HCT116 (cell line): ENCODE results near the gene PTPRZ1. TPM values are rescaled to one million over a fixed set of nuclear protein-coding genes. Genes with fewer than 3 reads are reported as not detected.

Experiments
- ATAC-seq: fragments of 200-7000 bp; cut with Tn5 transposase; 2 replicates; pipeline ENCODE4 v1.9.1; 2020; ENCODE audit warnings: mild to moderate bottlenecking, moderate library complexity
- BruUV-seq: library from RNA; stranded (reverse); fragments of 400-500 nt; replicated peaks from 2 replicates; lab custom pipeline; 2021; lab: Mats Ljungman, UMichigan
- CTCF ChIA-PET: fragments of 300-600 bp; sonication (Branson Sonifier 250); formaldehyde crosslinking; loops from one replicate; lab custom pipeline; 2021; ENCODE audit warnings: antibody characterized with exemption; lab: Charles Lee
- POLR2A ChIA-PET: fragments of 300-600, 350-600 bp; sonication (Branson Sonifier 250); formaldehyde crosslinking; loops from one replicate; lab custom pipeline; 2021; ENCODE audit warnings: antibody characterized with exemption; lab: Charles Lee
- RAD21 ChIA-PET, 2 experiments: fragments of 300-600 bp; sonication (Branson Sonifier 250); formaldehyde crosslinking; loops; one replicate each; lab custom pipeline; 2023; ENCODE audit warnings: low total read pairs in 2 of 2; ENCODE audit not compliant: uncharacterized antibody in 2 of 2, unreplicated experiment in 2 of 2, low non-redundant PET in 1 of 2; lab: Charles Lee
- DNase-seq: peaks from one replicate; pipeline ENCODE4 v3.0.0-alpha.2; 2010; ENCODE audit warnings: low read depth, low spot score
- H2AFZ ChIP-seq: fragments of 200-600 bp; shearing (Covaris generic), sonication (generic); 2 replicates; pipeline ENCODE4 v1.6.1; 2017; ENCODE audit warnings: low read depth, mixed run types, mixed read lengths, antibody characterized with exemption, low read length; ENCODE audit not compliant: poor library complexity, severe bottlenecking
- H3K27ac ChIP-seq: 2 replicates; pipeline ENCODE4 v1.5.1; 2012; ENCODE audit warnings: low read depth, low read length
- H3K27me3 ChIP-seq: fragments of 200-600 bp; sonication (generic); 2 replicates; pipeline ENCODE4 v1.6.1; 2016; ENCODE audit warnings: mixed run types, low read length, mixed read lengths; ENCODE audit not compliant: insufficient read depth
- H3K36me3 ChIP-seq, 2 experiments: fragments of 200-500 bp in 1 of 2; fragments of 200-600 bp in 1 of 2; sonication (Bioruptor generic) in 1 of 2; sonication (generic) in 1 of 2; 2 replicates each; pipeline versions ENCODE4 v1.5.1 to v1.6.1; 2014 to 2016; ENCODE audit warnings: low read length in 2 of 2, inconsistent platforms in 1 of 2, mixed read lengths in 1 of 2, mixed run types in 1 of 2; ENCODE audit not compliant: insufficient read depth in 2 of 2, control insufficient read depth in 1 of 2
- H3K4me1 ChIP-seq, 2 experiments: fragments of 200-600 bp in 1 of 2; sonication (generic) in 1 of 2; 2 replicates each; pipeline versions ENCODE4 v1.5.1 to v1.6.1; 2012 to 2017; ENCODE audit warnings: low read length in 2 of 2, inconsistent platforms in 1 of 2, mild to moderate bottlenecking in 1 of 2, mixed read lengths in 1 of 2, mixed run types in 1 of 2, moderate library complexity in 1 of 2; ENCODE audit not compliant: insufficient read depth in 2 of 2, control insufficient read depth in 1 of 2
- H3K4me2 ChIP-seq: fragments of 200-600 bp; sonication (generic); 2 replicates; pipeline ENCODE4 v1.6.1; 2017; ENCODE audit warnings: mixed run types, low read length, mixed read lengths
- H3K4me3 ChIP-seq, 2 experiments: fragments of 200-600 bp in 1 of 2; sonication (generic) in 1 of 2; replicated peaks in 1 of 2; 2 replicates each; pipeline ENCODE4 v1.5.1; 2011 to 2016; ENCODE audit warnings: low read length in 2 of 2, control low read depth in 1 of 2, low read depth in 1 of 2, mild to moderate bottlenecking in 1 of 2, mixed read lengths in 1 of 2, mixed run types in 1 of 2
- H3K79me2 ChIP-seq: fragments of 200-600 bp; sonication (generic); 2 replicates; pipeline ENCODE4 v1.6.1; 2017; ENCODE audit warnings: mild to moderate bottlenecking, mixed run types, low read length, moderate library complexity, mixed read lengths; ENCODE audit not compliant: insufficient read depth
- H3K9ac ChIP-seq: fragments of 200-600 bp; sonication (generic); 2 replicates; pipeline ENCODE4 v1.6.1; 2016; ENCODE audit warnings: low read length, mixed read lengths
- H3K9me2 ChIP-seq: fragments of 200-600 bp; sonication (generic), shearing (Covaris generic); 2 replicates; pipeline ENCODE4 v1.6.1; 2017; ENCODE audit warnings: mixed run types, mild to moderate bottlenecking, moderate library complexity; ENCODE audit not compliant: insufficient read depth
- H3K9me3 ChIP-seq, 2 experiments: fragments of 200-500 bp in 1 of 2; fragments of 200-600 bp in 1 of 2; sonication (Bioruptor generic) in 1 of 2; sonication (generic) in 1 of 2; 2 replicates each; pipeline ENCODE4 v1.6.1; 2014 to 2017; ENCODE audit warnings: low read length in 2 of 2, mixed read lengths in 2 of 2, inconsistent platforms in 1 of 2, low read depth in 1 of 2, mild to moderate bottlenecking in 1 of 2, mixed run types in 1 of 2, moderate library complexity in 1 of 2; ENCODE audit not compliant: control insufficient read depth in 1 of 2, insufficient read depth in 1 of 2
- H4K20me1 ChIP-seq: fragments of 200-600 bp; sonication (generic), shearing (Covaris generic); 2 replicates; pipeline ENCODE4 v1.6.1; 2017; ENCODE audit warnings: mixed run types, mild to moderate bottlenecking, moderate library complexity; ENCODE audit not compliant: insufficient read depth
- CBX3 ChIP-seq: IDR thresholded peaks from 2 replicates; pipeline ENCODE4 v1.6.1; 2012; ENCODE audit warnings: low read depth
- EZH2 ChIP-seq: fragments of 200-600 bp; sonication (generic); IDR thresholded peaks from 2 replicates; pipeline ENCODE4 v1.6.1; 2017; ENCODE audit warnings: antibody characterized with exemption, mixed run types
- EZH2phosphoT487 ChIP-seq: fragments of 200-600 bp; IDR thresholded peaks from 2 replicates; pipeline ENCODE4 v1.6.1; 2018; ENCODE audit warnings: antibody characterized with exemption, borderline replicate concordance
- FOSL1 ChIP-seq: IDR thresholded peaks from 2 replicates; pipeline ENCODE4 v1.6.1; 2012; ENCODE audit warnings: low read depth
- JUND ChIP-seq: IDR thresholded peaks from 2 replicates; pipeline ENCODE4 v1.6.1; 2012
- POLR2A ChIP-seq: IDR thresholded peaks from 2 replicates; pipeline ENCODE4 v1.7.0; 2011; ENCODE audit warnings: borderline replicate concordance; ENCODE audit not compliant: insufficient read depth, insufficient read length; ENCODE audit errors: extremely low read depth
- ZFX ChIP-seq: fragments of 450-650 bp; IDR thresholded peaks from 2 replicates; pipeline ENCODE4 v1.6.1; 2017
- ZNF274 ChIP-seq: fragments of 200-500 bp; sonication (Bioruptor generic); IDR thresholded peaks from 2 replicates; pipeline ENCODE4 v1.6.1; 2014; ENCODE audit warnings: mild to moderate bottlenecking, low read depth, low read length, inconsistent platforms
- intact Hi-C: fragments of 100-400 bp; cut with micrococcal nuclease; formaldehyde crosslinking; loops from 2 replicates; pipeline ENCODE4 v1.10.0; 2022
- total RNA-seq: library from RNA; stranded (reverse); gene quantifications from one replicate; pipeline ENCODE4 v1.2.1, GENCODE V29; 2021; ENCODE audit not compliant: unreplicated experiment
- TF ChIP-seq, protein P1 (sequence below): IDR thresholded peaks from 2 replicates; pipeline ENCODE4 v1.6.1; 2012
- TF ChIP-seq, protein P2 (sequence below), 3 experiments: fragments of 200-600 bp in 1 of 3; sonication (generic) in 1 of 3; IDR thresholded peaks in 2 of 3; conservative IDR thresholded peaks in 1 of 3; 2 replicates each; pipeline ENCODE4 v1.5.1; 2012 to 2017; ENCODE audit warnings: low read depth in 2 of 3, low read length in 2 of 3, antibody characterized with exemption in 1 of 3, borderline replicate concordance in 1 of 3, control low read depth in 1 of 3, mild to moderate bottlenecking in 1 of 3, mixed read lengths in 1 of 3, mixed run types in 1 of 3, moderate library complexity in 1 of 3; ENCODE audit not compliant: insufficient read depth in 1 of 3
- TF ChIP-seq, protein P3 (sequence below): IDR thresholded peaks from 2 replicates; pipeline ENCODE4 v1.6.1; 2012; ENCODE audit warnings: low read depth

Gene PTPRZ1
- total RNA-seq, 1 experiment from 2014 or later, result 0.25 TPM

DNA sequence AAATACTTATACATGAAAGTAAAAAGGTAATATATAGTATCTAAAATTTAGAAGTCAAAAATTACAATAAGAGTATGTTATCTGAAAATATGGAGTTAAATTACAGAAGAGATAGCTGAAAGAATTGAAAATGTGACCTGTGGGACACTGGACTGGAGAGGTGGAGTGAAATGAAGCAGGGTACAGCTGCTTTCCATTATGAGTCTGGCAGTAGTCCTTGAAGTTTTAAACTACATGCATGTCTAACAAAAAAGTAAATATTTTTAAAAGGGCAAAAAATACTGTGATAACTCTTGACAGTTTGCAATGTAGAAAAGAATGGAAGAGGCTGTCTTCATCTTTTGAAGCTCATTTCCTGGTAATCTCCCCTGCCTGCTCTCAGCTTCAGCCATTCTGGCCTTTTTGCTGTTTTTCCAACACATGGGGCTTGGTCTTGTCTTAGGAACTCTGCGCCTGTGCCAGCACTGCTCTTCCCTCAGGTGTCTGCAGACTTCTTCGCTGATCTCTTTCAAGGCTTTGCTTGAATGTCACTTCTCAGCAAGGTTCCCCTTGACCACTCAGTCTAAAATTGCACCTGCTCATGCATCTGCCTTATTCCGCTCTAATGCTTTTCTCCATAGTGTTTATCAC lies 36.9 kb downstream of the PTPRZ1 start:
- no peaks in the 10 kb centered on the region for H3K9me3 ChIP-seq
- intact Hi-C loops, result no loop called here
- no peak overlapping the region for H3K9ac ChIP-seq
- H3K4me3 ChIP-seq, result no peak overlapping the region
- DNase-seq (no peak), ATAC-seq (no peak)
- ChIA-PET POLR2A (no interaction called here), RAD21 (no interaction called here), CTCF (no interaction called here)
- no peaks in the 10 kb centered on the region for H4K20me1 ChIP-seq
- no peak overlapping the region for H3K27ac ChIP-seq
- no TSS peak for BruUV-seq
- H3K36me3 ChIP-seq, result no peaks in the 10 kb centered on the region
- H3K4me1 ChIP-seq, result no peaks in the 10 kb centered on the region
- no peaks in the 10 kb centered on the region for H3K27me3 ChIP-seq
- no peaks in the 10 kb centered on the region for H3K79me2 ChIP-seq
- no peak overlapping the region for H2AFZ ChIP-seq
- no peaks in the 10 kb centered on the region for H3K9me2 ChIP-seq
- no peak overlapping the region for H3K4me2 ChIP-seq
- TF ChIP-seq, protein P1, sequence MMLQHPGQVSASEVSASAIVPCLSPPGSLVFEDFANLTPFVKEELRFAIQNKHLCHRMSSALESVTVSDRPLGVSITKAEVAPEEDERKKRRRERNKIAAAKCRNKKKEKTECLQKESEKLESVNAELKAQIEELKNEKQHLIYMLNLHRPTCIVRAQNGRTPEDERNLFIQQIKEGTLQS, result no peak
- TF ChIP-seq EZH2 (no peak), FOSL1 (no peak), POLR2A (no peak), JUND (no peak), ZFX (no peak), EZH2phosphoT487 (no peak), ZNF274 (no peak), CBX3 (no peak)
- TF ChIP-seq, protein P2, sequence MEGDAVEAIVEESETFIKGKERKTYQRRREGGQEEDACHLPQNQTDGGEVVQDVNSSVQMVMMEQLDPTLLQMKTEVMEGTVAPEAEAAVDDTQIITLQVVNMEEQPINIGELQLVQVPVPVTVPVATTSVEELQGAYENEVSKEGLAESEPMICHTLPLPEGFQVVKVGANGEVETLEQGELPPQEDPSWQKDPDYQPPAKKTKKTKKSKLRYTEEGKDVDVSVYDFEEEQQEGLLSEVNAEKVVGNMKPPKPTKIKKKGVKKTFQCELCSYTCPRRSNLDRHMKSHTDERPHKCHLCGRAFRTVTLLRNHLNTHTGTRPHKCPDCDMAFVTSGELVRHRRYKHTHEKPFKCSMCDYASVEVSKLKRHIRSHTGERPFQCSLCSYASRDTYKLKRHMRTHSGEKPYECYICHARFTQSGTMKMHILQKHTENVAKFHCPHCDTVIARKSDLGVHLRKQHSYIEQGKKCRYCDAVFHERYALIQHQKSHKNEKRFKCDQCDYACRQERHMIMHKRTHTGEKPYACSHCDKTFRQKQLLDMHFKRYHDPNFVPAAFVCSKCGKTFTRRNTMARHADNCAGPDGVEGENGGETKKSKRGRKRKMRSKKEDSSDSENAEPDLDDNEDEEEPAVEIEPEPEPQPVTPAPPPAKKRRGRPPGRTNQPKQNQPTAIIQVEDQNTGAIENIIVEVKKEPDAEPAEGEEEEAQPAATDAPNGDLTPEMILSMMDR (IDR thresholded peaks at IDR 0.05 in 2 of 3, conservative IDR thresholded peaks at IDR 0.05 in 1 of 3; ENCODE audit: borderline replicate concordance in 1 of 3, insufficient read depth in 1 of 3, low read depth in 2 of 3, low read length in 2 of 3), result no peak
- TF ChIP-seq, protein P3, sequence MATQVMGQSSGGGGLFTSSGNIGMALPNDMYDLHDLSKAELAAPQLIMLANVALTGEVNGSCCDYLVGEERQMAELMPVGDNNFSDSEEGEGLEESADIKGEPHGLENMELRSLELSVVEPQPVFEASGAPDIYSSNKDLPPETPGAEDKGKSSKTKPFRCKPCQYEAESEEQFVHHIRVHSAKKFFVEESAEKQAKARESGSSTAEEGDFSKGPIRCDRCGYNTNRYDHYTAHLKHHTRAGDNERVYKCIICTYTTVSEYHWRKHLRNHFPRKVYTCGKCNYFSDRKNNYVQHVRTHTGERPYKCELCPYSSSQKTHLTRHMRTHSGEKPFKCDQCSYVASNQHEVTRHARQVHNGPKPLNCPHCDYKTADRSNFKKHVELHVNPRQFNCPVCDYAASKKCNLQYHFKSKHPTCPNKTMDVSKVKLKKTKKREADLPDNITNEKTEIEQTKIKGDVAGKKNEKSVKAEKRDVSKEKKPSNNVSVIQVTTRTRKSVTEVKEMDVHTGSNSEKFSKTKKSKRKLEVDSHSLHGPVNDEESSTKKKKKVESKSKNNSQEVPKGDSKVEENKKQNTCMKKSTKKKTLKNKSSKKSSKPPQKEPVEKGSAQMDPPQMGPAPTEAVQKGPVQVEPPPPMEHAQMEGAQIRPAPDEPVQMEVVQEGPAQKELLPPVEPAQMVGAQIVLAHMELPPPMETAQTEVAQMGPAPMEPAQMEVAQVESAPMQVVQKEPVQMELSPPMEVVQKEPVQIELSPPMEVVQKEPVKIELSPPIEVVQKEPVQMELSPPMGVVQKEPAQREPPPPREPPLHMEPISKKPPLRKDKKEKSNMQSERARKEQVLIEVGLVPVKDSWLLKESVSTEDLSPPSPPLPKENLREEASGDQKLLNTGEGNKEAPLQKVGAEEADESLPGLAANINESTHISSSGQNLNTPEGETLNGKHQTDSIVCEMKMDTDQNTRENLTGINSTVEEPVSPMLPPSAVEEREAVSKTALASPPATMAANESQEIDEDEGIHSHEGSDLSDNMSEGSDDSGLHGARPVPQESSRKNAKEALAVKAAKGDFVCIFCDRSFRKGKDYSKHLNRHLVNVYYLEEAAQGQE, result no peak
